ENCODE measurements around the gene EP400. TPM values are rescaled to one million over a fixed set of nuclear protein-coding genes. Genes with fewer than 3 reads are reported as not detected.

Gene EP400
- total RNA-seq, 4 donors from 2014 or later = 12.6 to 28.0 (median 22.8) TPM

GRCh38 chr12:132021965-132022364, 72.2 kb downstream of the EP400 start:
- no peaks in the 10 kb centered on the region for H3K9me3 ChIP-seq
- 81 to 100% methylated on average over 1 to 2 of the region's 2 CpGs for WGBS, 2 donors (ENCODE audit: low coverage in 1 of 2)
- no peak for TF ChIP-seq POLR2A (IDR thresholded peaks at IDR 0.05)
- TF ChIP-seq CTCF (IDR thresholded peaks at IDR 0.05) = no peak
- no peak for TF ChIP-seq POLR2AphosphoS5 (IDR thresholded peaks at IDR 0.05)
- TF ChIP-seq EP300 (IDR thresholded peaks at IDR 0.05) = no peak
- H3K4me1 ChIP-seq = no peaks in the 10 kb centered on the region
- no peaks in the 10 kb centered on the region for H3K27me3 ChIP-seq
- no peak overlapping the region for H3K4me3 ChIP-seq
- no peak for ATAC-seq
- peaks cover 0 to 100% of the 10 kb centered on the region in 2 donors for H3K36me3 ChIP-seq
- H3K27ac ChIP-seq = no peak overlapping the region

- H3K4me1 ChIP-seq = no peaks in the 10 kb centered on the region
- no peak for TF ChIP-seq CTCF (IDR thresholded peaks at IDR 0.05)
- TF ChIP-seq POLR2A (IDR thresholded peaks at IDR 0.05) = no peak
- no peak for TF ChIP-seq POLR2AphosphoS5 (IDR thresholded peaks at IDR 0.05)
- no peak for TF ChIP-seq EP300 (IDR thresholded peaks at IDR 0.05)
- ATAC-seq = no peak
- no peak overlapping the region for H3K4me3 ChIP-seq
- H3K27me3 ChIP-seq = no peaks in the 10 kb centered on the region
- H3K9me3 ChIP-seq = no peaks in the 10 kb centered on the region
- 87 to 91% methylated on average over 2 to 9 of the region's 11 CpGs for WGBS, 2 donors (ENCODE audit: low coverage in 1 of 2)
- H3K27ac ChIP-seq = no peak overlapping the region
- peaks cover 0 to 100% of the 10 kb centered on the region in 2 donors for H3K36me3 ChIP-seq
Measured at GRCh38 chr12:132023658-132024057, 73.9 kb downstream of the EP400 start.

GRCh38 chr12:132024758-132025157, 75.0 kb downstream of the EP400 start:
- H3K36me3 ChIP-seq = peaks cover 0 to 100% of the 10 kb centered on the region in 2 donors
- no peaks in the 10 kb centered on the region for H3K9me3 ChIP-seq
- TF ChIP-seq POLR2A (IDR thresholded peaks at IDR 0.05) (no peak), CTCF (IDR thresholded peaks at IDR 0.05) (no peak), EP300 (IDR thresholded peaks at IDR 0.05) (no peak), POLR2AphosphoS5 (IDR thresholded peaks at IDR 0.05) (no peak)
- no peaks in the 10 kb centered on the region for H3K27me3 ChIP-seq
- no peak overlapping the region for H3K27ac ChIP-seq
- no peaks in the 10 kb centered on the region for H3K4me1 ChIP-seq
- ATAC-seq = no peak
- H3K4me3 ChIP-seq = no peak overlapping the region
- 83% methylated on average over 5 to 7 of the region's 11 CpGs for WGBS, 2 donors (ENCODE audit: low coverage in 1 of 2)

DNA sequence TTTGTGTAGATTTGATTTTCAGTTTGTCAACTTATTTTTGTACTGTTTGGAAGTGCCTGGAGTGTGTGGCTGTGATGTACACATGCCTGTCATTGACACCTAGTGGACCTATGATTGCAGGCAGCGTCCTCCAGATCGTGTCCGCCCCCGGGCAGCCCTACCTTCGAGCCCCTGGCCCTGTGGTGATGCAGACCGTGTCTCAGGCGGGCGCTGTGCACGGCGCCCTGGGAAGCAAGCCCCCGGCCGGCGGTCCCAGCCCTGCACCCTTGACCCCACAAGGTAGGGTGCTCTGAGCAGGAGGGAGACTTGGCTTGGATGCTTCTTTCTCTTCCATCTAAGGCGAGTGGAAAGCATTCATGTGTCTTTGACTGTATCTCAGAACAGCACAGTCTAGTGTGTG, 75.8 kb downstream of the EP400 start:
- ATAC-seq = no peak
- 80 to 95% methylated on average over 3 to 9 of the region's 14 CpGs for WGBS, 2 donors (ENCODE audit: low coverage in 1 of 2)
- Histone ChIP-seq H3K27ac (no peak overlapping the region), H3K9me3 (no peaks in the 10 kb centered on the region), H3K27me3 (no peaks in the 10 kb centered on the region), H3K4me3 (no peak overlapping the region), H3K4me1 (no peaks in the 10 kb centered on the region), H3K36me3 (peaks cover 0 to 100% of the 10 kb centered on the region in 2 donors)
- no peak for TF ChIP-seq CTCF (IDR thresholded peaks at IDR 0.05)
- no peak for TF ChIP-seq POLR2A (IDR thresholded peaks at IDR 0.05)
- TF ChIP-seq EP300 (IDR thresholded peaks at IDR 0.05) = no peak
- no peak for TF ChIP-seq POLR2AphosphoS5 (IDR thresholded peaks at IDR 0.05)

DNA sequence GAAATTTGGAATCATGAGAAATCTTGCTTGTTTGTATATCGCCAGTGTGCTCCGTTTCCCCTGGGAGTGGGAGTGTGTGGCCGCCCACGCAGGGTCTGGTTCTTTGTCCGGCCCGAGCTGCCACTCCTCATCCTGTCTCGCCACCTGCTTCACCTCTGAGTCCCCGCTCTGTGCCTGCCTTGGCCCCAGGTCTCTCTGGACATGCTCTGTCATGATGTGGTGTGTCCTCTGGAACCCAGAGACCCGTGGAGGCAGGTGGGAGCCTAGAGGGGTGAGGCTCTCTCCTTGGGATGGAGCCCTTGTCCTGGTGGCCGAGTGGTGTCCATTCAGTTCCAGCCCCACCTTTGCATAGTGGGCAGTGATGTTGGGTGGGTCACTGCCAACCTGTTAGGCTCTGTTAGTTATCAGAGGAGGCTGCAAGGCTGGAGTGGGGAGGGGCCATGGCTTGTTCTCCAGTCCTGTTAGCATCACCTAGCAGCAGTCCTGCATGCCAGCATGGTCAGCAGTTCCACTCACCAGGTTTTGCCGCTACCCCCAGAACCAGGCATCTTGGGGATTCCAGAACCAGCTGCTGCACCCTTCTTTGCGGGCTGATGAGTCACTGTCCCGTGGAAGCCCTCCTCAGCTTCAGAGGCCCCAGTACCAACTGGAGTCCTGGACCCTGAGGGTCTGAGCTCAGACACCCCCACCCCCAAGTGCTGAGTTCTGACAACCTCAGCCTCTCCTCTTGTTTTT, 76.5 kb downstream of the EP400 start:
- no peak overlapping the region for H3K27ac ChIP-seq
- no peak for ATAC-seq
- 88 to 94% methylated on average over 9 to 11 of the region's 13 CpGs for WGBS, 2 donors (ENCODE audit: low coverage in 1 of 2)
- H3K4me1 ChIP-seq = no peaks in the 10 kb centered on the region
- no peak overlapping the region for H3K4me3 ChIP-seq
- H3K36me3 ChIP-seq = peaks cover 0 to 100% of the 10 kb centered on the region in 2 donors
- no peaks in the 10 kb centered on the region for H3K9me3 ChIP-seq
- TF ChIP-seq EP300 (IDR thresholded peaks at IDR 0.05) (no peak), CTCF (IDR thresholded peaks at IDR 0.05) (no peak), POLR2AphosphoS5 (IDR thresholded peaks at IDR 0.05) (no peak), POLR2A (IDR thresholded peaks at IDR 0.05) (no peak)
- H3K27me3 ChIP-seq = no peaks in the 10 kb centered on the region

Measured in gastroesophageal sphincter (tissue), 4 donors.